ENCODE measurements around the gene OSMR.

The OSMR gene

DNA sequence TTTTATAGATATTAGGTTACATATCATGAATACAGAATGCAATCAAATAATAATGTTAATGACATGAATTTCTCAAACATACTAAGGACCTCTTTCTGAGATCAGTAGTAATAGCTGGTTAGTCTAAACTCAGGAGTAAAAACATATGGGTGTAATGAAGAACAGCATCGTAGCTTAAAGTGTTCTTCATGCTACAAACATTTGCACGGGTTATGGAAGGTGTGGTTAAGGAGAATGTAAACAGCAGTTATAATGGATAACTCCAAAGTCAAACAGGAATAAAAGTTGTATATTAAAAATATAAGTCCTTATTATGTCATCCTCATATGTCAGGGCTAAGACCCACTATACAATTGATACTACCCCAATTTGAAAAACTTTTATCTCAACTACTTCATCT, 115.9 kb downstream of the OSMR start:
- no peaks in the 10 kb centered on the region for H3K9me3 Mint-ChIP-seq
- no peaks in the 10 kb centered on the region for H3K4me1 Mint-ChIP-seq
- H3K27ac Mint-ChIP-seq = no peak overlapping the region
- no peaks in the 10 kb centered on the region for H3K27me3 Mint-ChIP-seq
- no peak overlapping the region for H3K4me3 Mint-ChIP-seq
- DNase-seq (no peak), ATAC-seq (no peak)

DNA sequence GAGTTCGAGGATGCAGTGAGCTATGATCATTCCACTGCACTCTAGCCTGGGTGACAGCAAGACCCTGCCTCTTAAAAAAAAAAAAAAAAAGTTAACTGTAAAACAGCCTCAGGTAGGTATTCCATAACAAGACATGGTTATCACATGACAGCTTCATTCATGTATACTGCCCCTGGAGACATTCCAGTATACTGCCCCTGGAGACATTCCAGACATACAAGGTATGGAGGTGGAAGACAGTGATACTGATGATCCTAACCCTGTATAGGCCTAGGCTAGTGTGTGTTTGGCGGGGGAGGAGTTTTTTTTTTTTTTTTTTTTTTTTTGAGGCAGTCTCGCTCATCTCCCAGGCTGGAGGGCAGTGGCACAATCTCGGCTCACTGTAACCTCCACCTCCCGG, 122.9 kb downstream of the OSMR start:
- ATAC-seq (no peak), DNase-seq (no peak)
- H3K27me3 Mint-ChIP-seq = no peaks in the 10 kb centered on the region
- no peaks in the 10 kb centered on the region for H3K4me1 Mint-ChIP-seq
- H3K9me3 Mint-ChIP-seq = no peaks in the 10 kb centered on the region
- H3K4me3 Mint-ChIP-seq = no peak overlapping the region
- peak overlapping the region in 1 of 2 donors; percentile 59 for H3K27ac Mint-ChIP-seq

DNA sequence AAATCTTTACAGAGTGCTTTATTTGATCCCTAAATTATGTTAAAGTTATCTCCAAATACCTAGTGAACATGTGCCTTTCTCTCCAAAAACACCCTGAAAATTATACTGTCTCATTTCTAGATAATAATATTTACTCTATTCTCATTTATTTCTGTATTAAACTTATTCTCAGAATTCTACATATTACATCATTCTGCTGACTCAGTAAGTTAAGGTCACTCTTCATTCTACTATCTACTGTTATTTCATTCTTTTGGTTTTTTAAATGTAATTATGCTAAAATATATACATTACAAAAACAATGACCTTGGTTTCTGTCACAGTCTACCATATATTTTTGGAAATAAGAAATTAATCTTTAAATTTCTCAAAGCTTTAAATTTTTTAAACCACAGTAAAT, 132.2 kb downstream of the OSMR start:
- DNase-seq (no peak), ATAC-seq (no peak)
- H3K4me3 Mint-ChIP-seq = no peak overlapping the region
- no peak overlapping the region for H3K27ac Mint-ChIP-seq
- H3K9me3 Mint-ChIP-seq = no peaks in the 10 kb centered on the region
- no peaks in the 10 kb centered on the region for H3K27me3 Mint-ChIP-seq
- peaks cover 11% of the 10 kb centered on the region for H3K4me1 Mint-ChIP-seq

DNA sequence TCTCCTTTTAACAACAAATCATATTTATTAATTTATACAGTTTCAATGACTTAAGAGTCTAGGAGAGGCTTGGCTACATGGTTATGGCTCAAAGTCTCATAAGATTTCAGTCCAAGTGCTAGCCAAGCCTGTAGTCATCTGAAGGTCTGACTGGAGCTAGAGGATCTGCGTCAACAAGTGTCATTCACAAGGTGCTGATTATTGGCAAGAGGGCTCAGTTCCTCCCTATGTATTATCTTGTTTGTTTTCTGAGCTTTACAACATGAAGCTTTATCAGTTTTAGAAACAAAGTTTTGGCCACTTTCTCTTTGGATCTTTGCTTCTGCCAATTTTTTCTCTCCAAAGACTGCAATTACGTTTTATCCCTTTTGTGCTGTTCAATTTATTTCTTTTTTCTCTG, 133.7 kb downstream of the OSMR start:
- no peak overlapping the region for H3K4me3 Mint-ChIP-seq
- no peak overlapping the region for H3K27ac Mint-ChIP-seq
- H3K9me3 Mint-ChIP-seq = no peaks in the 10 kb centered on the region
- H3K27me3 Mint-ChIP-seq = no peaks in the 10 kb centered on the region
- DNase-seq = no peak
- ATAC-seq = no peak
- H3K4me1 Mint-ChIP-seq = peaks cover 6% of the 10 kb centered on the region

Measured in stimulated activated naive CD8-positive, alpha-beta T cell treated with anti-CD3 and anti-CD28 coated beads, Interleukin-15, amount 100 ng/mL, for 72 hours (primary cell).